Measurements from ENCODE around the gene HLA-DPA1.
"Not testable (repeated sequence)": the region's sequence is repeated elsewhere in the genome, so short reads cannot be mapped to it uniquely, and the experiment has no call there.

Gene HLA-DPA1

GRCh38 chr6:33088258-33088930 lies 14.9 kb upstream of the HLA-DPA1 start:
- no peak for DNase-seq

- no peak for DNase-seq
Measured at GRCh38 chr6:33085627-33086026, 12.2 kb upstream of the HLA-DPA1 start.

GRCh38 chr6:33082702-33083101 lies 9.3 kb upstream of the HLA-DPA1 start:
- DNase-seq = no peak

- DNase-seq = no peak
Measured at GRCh38 chr6:33081098-33081824, 7.8 kb upstream of the HLA-DPA1 start.

GRCh38 chr6:33080127-33081089 lies 7.0 kb upstream of the HLA-DPA1 start:
- no peak for DNase-seq

- no peak for DNase-seq
Measured at GRCh38 chr6:33079580-33079979, 6.1 kb upstream of the HLA-DPA1 start.

DNA sequence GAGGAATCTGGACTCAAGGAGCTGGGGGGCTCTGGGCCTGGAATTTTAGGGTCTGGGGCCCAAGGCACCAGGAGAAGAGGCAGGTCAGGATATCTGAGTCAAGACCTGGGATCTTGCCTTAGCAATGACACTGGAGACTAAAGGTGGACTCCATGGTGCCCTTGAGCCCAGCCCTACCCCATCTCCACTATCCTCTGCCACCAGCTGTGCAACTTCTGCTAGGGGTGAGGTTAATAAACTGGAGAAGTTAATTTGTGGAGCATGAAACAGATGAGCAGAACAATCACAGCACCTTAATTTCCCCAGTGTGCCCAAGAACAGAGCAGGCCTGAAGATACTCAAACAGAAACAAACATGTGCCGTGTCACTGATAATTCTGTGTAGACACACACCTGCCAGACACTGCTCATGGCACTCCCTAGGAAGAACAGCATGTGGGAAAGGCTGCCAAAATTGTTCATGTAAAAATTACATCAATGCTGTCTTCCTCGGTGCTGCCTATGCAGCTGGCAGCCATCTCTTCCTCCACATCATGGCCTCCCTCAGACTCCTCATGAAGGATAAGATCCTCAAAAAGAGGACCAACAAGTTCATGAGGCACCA lies 5.6 kb upstream of the HLA-DPA1 start:
- no peak for DNase-seq

DNA sequence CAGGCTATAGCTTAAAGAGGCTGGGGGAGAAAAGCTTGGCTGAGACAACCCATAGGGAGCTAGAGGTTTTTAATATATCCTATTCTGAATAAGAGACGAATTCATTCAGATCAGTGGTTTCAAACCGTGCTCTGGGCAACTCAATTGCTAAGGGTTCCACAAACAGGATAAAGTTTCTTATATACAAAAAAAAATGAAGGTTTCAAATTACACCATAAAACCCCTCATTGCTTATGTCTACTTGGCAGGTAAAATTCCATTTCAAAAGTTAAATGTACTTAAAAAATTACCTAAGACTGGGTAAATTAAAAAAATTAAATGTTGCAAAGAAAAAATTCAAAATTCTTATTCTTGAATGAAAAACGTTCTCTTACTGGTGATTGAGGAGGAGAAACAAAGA lies 5.0 kb upstream of the HLA-DPA1 start:
- no peak for DNase-seq

- no peak for DNase-seq
Measured at GRCh38 chr6:33077908-33078307, 4.5 kb upstream of the HLA-DPA1 start.

- DNase-seq = no peak
Measured at GRCh38 chr6:33076406-33076934, 3.0 kb upstream of the HLA-DPA1 start.

DNA sequence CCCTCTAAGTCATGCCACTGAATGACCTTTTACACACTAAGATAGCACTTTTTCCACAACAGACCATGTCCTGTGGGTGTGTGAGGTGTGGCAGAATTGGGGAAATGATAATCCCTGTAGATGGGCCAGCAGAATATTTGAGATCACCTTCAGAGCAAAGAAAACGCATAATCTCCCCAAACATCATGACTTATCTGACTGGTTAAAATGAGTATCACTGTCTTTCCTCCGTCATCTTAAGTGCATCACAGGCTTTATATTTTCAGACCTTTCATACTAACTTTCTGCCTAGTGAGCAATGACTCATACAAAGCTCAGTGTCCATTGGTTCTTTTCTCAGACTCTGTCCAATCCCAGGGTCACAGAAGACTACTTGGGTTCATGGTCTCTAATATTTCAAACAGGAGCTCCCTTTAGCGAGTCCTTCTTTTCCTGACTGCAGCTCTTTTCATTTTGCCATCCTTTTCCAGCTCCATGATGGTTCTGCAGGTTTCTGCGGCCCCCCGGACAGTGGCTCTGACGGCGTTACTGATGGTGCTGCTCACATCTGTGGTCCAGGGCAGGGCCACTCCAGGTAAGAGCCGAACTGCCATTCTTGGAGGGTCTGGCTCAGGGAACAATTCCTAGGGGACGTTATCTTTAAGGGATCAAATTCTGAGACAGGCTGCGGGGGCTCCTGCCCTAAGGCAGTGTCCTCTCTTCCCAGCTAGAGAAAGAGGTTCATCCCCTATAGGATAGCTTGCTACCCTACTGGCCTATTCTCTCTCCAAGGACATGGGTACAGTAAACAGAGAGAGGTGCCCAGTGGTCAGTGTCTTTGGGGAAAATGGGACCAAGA lies 2.3 kb upstream of the HLA-DPA1 start, which contains the start of gene HLA-DPB1:
Gene HLA-DPB1 (plus strand): TSS at position 423 of the 838 bp plus-strand sequence. CDS start 52 bp downstream, at position 475.
- no peak for DNase-seq

DNA sequence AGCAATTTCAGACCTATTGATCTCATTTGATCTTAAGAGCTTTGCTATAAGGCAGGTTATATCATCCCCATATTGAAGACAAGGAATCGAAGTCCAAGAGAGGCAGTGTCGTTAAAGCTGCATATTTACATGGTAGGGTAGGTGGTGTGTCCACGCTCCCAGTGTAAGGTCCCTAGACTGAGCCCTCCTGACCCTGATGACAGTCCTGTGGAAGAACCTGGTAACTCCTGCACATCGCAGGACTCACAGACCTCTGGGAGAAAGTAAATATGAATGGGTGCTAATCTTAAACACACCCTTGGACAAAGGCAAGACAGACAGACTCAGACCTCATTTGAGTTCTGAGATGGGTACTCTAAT lies 1.7 kb upstream of the HLA-DPA1 start:
- no peak for DNase-seq

- no peak for DNase-seq
Measured at GRCh38 chr6:33072508-33073100, 845 bp downstream of the HLA-DPA1 start.

DNA sequence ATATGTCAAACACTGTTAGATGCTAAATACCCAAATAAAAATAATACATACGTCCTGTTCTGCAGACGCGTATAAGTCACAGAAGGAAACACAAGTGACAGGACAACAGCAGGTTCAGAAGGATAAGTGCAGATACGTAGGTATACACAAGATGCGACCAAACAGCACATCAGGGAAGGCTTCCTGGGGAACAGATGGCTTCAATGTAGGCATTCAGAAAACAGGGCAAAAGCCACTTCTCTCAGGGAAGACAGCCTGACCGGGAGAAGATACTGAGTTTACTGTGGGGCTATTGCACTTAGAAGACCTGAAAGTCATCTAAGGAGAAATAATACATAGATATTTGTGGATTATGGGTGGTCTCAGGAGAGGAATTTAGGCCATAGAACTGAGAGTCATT lies 1.9 kb downstream of the HLA-DPA1 start:
- no peak for DNase-seq

DNA sequence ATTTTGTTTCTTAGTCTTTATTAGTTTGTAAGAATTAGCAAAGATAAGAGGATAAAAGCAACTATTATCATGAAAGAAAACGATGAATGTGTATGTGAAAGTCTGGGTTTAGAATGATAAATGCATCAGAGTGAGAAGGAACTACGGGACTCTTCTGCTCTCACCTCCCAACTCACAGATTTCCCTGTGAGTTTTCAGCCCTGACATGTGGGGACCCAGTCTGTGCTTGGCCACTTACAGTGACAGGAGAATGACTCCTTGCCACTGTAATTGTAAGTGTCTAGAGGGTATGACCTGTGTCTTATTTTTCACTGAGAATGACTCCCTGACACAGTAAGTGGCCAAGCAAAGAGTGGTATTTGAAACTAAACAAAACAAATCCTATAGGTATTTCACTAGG lies 2.5 kb downstream of the HLA-DPA1 start:
- DNase-seq = no peak

DNA sequence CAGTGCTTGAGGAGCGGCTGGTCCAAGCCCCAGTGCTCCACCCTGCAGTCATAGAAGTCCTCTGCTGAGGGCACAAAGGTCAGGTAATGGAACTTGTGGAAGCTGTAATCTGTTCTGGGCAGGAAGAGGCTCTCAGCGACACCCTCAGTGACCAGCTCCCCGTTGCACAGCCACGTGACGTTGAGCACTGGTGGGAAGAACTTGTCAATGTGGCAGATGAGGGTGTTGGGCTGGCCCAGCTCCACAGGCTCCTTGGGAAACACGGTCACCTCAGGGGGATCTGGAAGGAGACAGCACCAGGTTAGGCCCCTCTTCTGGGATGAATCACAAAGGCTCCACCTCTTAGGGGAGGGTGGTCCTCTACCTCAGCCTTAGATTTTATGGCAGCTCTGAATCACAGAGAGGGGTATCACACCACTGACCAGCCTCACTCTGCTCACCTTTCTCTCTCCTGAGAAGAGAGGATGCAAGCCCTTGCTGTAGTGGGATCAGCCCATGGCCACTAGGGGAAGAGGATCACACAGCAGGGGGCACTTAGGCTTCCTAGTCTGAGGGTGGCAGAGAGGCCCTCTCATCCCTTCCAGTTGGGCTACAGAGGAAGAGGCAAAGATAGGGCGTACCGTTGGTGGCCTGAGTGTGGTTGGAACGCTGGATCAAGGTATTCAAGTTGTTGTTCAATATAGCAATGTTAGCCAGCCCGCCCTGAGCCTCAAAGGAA lies 4.3 kb downstream of the HLA-DPA1 start:
- no peak for DNase-seq

DNA sequence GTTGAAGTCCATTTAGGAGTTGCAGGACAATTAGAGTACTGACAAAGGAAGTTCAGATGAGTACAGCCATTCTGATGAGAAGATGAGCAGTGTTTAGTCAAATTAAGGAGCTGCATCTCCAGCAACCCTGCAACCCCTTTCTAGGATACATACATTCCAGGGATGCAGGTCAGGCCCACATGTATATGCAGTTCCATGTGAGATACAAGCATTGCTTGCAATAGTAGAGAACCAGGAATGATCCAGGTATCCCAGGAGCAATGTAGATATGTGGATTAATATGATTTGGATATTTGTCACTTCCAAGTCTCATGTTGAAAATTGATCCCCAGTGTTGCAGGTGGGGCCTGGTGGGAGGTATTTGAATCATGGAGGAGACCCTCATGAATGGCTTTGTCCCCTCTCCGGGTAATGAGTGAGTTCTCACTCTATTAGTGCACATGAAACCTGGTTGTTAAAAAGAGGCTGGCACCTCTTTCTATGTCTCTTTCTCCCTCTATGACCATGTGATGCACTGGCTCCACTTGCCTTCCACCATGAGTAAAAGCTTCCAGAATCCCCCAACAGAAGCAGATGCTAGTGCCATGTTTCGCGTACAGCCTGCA lies 6.4 kb downstream of the HLA-DPA1 start:
- no peak for DNase-seq

DNA sequence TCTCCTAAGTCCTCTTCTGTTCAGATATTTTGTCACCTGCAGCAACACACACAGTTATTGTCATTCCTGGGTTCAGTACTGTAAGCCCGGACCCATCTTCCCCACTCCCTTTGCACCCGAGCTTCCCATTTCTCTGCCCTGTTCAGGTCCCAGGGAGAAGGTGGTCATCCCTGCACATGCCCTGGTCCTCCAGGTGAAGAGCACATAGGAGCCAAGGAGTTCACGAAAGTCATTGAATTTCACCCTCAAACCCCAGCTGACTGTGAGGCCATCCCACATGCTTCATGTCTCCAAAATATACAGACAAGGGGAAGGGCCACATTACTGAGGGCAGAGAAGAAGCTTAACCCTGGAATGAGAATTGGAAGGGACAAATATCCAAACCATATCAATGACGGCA lies 8.1 kb downstream of the HLA-DPA1 start:
- DNase-seq = no peak

DNA sequence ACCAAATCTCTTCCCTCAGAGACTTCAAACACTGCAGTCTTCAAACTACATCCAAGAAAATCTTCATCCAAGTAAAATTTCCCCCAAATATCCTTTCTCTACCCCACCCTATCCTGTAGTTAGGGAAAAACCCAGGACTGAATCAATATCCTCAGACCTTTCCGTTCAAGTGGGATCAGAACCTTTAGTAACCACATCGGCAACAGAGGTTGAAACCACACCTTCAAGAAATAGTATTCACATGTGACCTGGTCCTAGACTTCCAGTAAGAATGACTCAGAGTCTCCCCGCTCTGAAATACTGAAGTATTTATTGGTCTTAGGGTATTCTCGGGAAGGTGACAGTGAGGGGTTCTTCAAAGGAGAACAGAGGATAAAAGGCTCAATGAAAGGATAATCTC lies 8.7 kb downstream of the HLA-DPA1 start:
- DNase-seq = no peak

- not testable (repeated sequence) for DNase-seq
Measured at GRCh38 chr6:33063435-33063834, 10.0 kb downstream of the HLA-DPA1 start.
